Ecto neural progenitor cell (in vitro differentiated cells): ENCODE results near the gene DPF3.
A peak's percentile ranks its signal among the peaks of the same experiment; 100 is the strongest.

Source experiments
- DNase-seq: peaks from one replicate; pipeline ENCODE4 v3.0.0-alpha.2; 2018; ENCODE audit warnings: low spot score

Gene DPF3

GRCh38 chr14:72715850-72716228, 178.1 kb downstream of the DPF3 start:
- DNase-seq, result no peak

DNA sequence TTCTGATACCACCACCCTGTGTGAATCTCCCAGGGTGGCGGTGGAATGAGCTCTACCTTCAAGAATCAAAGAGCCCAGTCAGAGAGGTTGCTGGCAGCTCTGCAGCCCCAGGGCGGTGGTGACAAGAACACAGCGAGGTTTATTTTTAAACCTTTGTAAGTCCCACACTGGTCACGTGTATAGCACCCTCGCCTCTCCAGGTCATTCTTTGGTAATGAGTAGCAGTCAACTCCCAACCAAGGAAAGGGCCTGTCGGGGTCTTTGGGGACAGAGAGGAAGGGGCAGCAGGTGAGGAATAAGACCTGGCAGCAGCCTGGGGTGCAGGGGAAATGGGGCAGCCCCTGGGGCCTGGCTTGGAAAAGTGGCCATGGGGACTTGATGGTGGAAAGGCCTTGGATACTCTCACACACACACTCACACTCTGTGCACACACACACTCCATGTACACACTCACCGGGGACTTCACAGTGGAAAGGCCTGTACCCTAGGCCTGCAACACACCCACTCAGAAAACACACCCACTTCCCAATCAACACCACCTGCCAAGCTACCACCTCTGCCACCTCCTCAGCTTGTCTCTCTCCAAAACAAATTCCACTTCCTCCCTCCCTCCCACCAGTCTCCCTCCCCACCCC, 178.6 kb downstream of the DPF3 start:
- DNase-seq, result no peak

- DNase-seq, result no peak
Measured at GRCh38 chr14:72714871-72715214, 179.1 kb downstream of the DPF3 start.

DNA sequence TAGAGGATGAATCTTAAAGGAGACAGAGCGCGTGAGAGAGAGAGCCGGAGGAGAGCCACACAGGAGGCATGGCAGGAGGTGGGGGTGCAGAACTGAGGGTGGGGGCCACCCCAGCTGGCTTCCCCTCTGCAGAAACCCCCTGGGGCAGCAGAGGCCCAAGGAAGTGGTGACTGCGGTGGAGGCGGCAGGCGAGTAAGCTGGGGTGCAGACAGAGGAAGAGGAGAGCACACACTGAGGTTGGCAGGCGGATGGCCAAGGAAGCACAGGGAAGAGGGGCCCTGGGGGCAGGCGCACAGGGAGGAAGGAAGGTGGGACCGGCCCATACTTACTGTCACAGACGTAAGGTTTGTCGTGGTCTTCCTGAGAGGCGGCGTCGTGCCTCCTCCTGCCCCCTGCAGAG, 179.8 kb downstream of the DPF3 start:
- no peak for DNase-seq

GRCh38 chr14:72711936-72712335, 182.0 kb downstream of the DPF3 start:
- no peak for DNase-seq

- DNase-seq, result no peak
Measured at GRCh38 chr14:72709916-72710611, 183.8 kb downstream of the DPF3 start.

DNA sequence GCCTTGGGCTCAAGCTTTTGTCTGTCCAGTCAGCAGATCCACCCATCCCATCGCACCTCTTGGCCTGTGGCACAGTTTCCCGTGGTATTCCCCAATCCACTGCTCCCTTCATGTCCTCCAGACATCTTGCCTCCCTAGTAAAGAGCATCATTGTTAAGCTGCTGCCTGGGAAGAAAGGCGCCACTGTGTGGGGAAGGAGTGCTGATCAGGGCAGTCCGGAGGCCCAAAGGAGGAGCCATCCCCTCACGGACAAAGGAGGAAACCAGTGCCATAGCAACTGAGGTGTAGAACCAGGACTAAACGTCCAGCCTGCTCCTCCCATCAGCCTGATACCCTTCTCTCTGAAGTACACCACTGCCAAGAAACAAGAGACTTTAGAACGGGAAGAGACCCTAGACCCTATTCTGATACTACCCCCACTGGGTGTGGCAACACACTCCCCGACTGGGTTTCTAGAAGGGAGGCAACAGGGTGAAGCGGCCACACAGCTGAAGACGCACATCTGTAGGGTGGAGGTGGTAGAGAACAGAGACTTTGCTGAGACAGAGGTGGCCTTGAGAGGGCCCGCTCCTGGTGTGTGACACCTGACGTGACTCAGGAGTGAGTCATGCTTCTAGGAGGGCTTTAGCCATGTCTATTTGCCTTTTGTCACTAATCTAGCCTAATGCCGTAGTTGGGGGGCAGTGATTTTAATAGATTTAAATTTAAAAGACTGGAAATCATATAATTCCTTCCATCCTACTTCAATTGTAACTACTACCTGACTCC, 185.0 kb downstream of the DPF3 start:
- peak; percentile 71 for DNase-seq

GRCh38 chr14:72708222-72708621, 185.7 kb downstream of the DPF3 start:
- DNase-seq, result no peak

DNA sequence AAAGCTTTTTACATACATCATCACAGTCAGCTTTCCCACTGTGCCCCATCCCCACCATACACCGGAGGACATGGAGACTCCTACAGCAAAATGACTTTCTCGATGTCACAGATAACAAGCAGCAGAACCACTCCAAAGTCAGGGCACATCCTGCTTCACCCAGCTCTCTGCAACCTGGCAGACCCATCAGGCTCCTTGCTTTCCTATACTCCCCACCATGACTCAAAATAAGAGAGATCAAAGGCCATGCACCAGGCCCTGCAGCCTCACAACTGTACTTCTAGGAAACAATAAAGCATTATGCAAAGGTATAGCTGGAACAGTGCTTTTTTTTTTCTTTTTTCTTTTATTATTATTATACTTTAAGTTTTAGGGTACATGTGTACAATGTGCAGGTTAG, 187.4 kb downstream of the DPF3 start:
- DNase-seq, result no peak

DNA sequence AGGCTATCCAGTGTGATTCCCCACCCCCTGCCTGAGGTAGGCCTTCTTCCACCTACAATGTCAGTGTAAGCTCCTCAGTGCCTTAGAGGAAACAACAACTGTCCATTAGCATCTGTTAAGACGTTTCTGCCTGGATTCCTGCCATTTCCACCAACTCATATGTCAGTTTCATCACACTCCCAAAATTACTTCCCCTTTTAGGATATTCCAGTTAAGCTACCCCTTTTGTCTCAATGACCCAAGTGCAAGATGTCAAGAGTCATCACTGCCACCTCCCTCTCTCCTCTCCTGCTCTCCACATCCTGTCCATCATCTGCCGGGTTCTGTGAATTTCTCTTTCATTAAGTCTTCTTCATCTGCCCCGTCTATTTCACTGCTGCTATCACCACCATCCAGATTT, 189.4 kb downstream of the DPF3 start:
- DNase-seq, result no peak

- DNase-seq, result no peak
Measured at GRCh38 chr14:72701605-72702004, 192.3 kb downstream of the DPF3 start.

DNA sequence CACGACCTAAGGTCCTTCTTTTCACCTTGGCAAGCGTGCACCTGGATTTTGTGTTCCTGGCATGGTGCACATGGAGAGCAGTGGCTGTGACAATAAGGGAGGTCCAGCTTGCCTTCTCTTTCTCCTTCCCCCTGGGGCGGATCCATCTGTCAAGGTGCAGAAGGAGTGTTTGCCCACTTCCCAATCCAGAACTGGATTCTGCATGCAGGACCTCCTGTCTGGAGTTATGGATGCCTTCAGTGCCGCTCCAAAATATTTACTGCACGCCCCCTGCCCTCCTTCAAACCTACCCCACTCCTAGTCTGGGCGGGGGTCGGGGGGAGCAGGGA, 192.7 kb downstream of the DPF3 start:
- no peak for DNase-seq

- DNase-seq, result no peak
Measured at GRCh38 chr14:72700338-72701236, 193.3 kb downstream of the DPF3 start.

- no peak for DNase-seq
Measured at GRCh38 chr14:72699852-72700257, 194.0 kb downstream of the DPF3 start.

- no peak for DNase-seq
Measured at GRCh38 chr14:72699443-72699842, 194.5 kb downstream of the DPF3 start.

DNA sequence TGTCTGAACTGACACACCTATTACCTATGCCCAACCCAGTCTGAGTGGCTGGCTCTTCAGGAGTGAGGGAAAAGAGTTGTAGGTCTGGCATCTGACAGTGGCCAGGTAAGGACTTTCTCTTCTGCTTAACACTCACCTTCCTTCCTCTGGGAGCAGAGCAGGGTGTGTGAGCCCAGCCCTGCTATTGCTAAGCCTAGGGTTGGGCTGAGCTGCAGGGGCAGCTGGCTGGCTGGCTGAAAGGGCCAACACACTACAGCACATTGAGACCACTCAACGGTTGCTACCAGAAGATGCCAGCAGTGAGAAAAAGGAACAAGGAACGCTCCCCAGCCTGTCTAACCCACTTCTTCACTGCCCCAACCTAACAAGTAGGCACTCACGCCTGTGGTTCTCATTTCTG, 201.2 kb downstream of the DPF3 start:
- DNase-seq, result no peak

DNA sequence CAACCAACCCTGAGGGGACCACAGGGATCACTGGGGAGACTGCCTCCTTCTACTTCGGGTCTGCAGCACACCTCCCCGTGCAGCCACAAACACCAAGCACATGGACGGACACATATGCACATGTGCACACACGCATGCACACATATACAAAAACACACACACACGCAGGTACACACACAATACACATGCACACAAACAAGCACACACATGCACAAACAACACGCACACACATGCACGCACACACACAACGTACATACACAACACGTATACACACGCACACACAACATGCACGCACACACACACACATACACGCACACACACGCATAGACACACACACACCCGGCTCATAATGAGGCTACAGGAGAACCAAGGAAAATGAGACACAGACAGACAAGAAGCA, 203.6 kb downstream of the DPF3 start:
- no peak for DNase-seq

DNA sequence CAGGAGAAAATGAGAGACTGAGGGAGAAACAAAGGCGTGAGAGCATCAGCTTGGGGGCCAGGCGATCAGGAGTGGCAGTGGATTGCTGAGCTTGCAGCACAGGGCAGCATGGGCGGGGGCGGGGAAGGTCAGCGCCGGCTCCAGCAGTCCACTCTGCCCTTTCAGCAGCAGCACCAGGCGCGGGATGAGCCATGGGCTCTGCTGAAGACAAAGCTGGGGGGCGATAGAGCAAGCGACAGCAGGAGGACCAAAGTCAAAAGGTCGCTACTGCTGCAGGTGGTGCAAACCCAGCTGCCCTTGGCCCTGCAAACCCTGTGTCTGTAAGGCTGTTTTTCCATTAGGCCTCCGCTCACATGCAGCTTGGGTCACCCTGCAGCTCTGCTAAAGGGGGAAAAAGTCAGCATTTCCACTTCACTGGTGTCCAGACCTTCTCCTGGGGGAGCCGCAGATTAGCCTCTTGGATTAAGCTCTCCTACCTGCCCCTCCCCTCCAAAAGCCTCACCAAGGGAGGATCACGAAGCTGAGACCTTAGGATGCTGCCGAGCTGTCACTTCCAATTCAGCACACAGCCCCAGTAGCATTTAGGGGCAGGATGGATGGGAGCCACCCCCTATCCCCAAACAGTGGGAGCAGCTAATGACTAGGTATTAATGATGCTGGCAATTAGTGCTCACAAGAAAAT, 204.8 kb downstream of the DPF3 start:
- DNase-seq, result no peak

- no peak for DNase-seq
Measured at GRCh38 chr14:72686832-72687231, 207.1 kb downstream of the DPF3 start.

GRCh38 chr14:72686101-72686500, 207.8 kb downstream of the DPF3 start:
- no peak for DNase-seq

DNA sequence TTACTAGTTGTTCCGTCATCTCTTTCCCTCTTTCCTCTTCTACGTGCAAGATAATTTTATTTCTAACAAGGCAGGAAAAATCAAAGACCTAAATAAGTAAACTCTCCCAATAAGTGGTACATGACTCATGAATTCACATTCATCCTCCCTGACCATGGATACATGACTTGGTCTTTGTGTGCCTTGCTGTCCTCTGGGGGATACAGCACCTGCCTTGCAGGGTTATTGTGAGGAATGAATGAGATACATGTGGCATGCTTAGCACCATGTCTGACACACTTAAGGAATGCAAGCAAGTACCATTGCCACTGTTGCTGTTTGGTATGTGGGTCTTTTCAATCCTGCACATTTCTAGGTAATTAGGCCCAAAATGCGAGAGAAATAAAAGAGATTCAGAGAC, 208.4 kb downstream of the DPF3 start:
- DNase-seq, result no peak

- no peak for DNase-seq
Measured at GRCh38 chr14:72683787-72684186, 210.1 kb downstream of the DPF3 start.
